Measurements from ENCODE around the gene SPTSSA. TPM values are rescaled to one million over a fixed set of nuclear protein-coding genes. Genes with fewer than 3 reads are reported as not detected.

SPTSSA gene
- total and polyA plus RNA-seq, 10 of the 15 experiments (the other 5 are each of a cell fraction or from before 2014, with no cell fraction given) = 9.3 to 37.7 (median 21.0) TPM

DNA sequence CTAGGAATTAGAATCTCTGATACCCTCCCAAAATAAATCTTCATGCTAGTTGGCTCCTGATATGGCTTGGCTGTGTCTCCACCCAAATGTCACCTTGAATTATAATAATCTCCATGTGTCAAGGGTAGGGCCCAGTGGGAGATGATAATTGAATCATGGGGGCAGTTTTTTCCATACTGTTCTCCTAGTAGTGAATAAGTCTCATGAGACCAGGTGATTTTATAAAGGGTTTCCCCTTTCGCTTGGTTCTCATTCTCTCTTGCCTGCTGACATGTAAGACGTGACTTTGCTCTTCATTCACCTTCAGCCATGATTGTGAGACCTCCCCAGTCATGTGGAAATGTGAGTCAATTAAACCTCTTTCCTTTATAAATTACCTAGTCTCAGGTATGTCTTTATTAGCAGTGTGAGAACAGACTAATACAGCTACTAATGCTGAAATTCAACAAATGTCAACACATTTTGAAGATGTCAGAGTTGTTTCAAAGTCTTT is 12.2 kb upstream of the SPTSSA start:
- Histone ChIP-seq H3K9ac (ENCODE audit: control insufficient read depth, insufficient read depth, low read length) (no peak overlapping the region), H3K9me3 (replicated peaks; ENCODE audit: control insufficient read depth, insufficient read depth, low read length) (no peaks in the 10 kb centered on the region), H2AFZ (ENCODE audit: control insufficient read depth, low read depth, low read length) (no peak overlapping the region), H3K79me2 (ENCODE audit: control insufficient read depth, insufficient read depth, low read length) (no peaks in the 10 kb centered on the region), H3K4me2 (ENCODE audit: control insufficient read depth, insufficient read depth) (no peak overlapping the region), H4K20me1 (ENCODE audit: control insufficient read depth, insufficient read depth) (no peaks in the 10 kb centered on the region), H3K27me3 (replicated peaks in 1 of 2; ENCODE audit: control insufficient read depth in 2 of 2, insufficient read depth in 2 of 2, low read length in 1 of 2) (no peaks in the 10 kb centered on the region; a peak in 1 of 4 replicates), H3K27ac (ENCODE audit: control insufficient read depth, insufficient read depth) (no peak overlapping the region), H3K4me3 (no peak overlapping the region), H3K4me1 (ENCODE audit: control insufficient read depth, insufficient read depth, low read length) (no peaks in the 10 kb centered on the region), H3K36me3 (ENCODE audit: control insufficient read depth in 2 of 2, insufficient read depth in 2 of 2, low read length in 1 of 2) (no peaks in the 10 kb centered on the region)
- ChIA-PET POLR2A (interaction anchor here (0.7 kb wide), 1 partner anchor 15 kb away, joined by 3 read pairs; no protein-coding TSS in a partner anchor), CTCF (no interaction called here), SMC1A (ENCODE audit: uncharacterized antibody, unreplicated experiment) (interaction anchor here (1.0 kb wide), 1 partner anchor 142 kb away, joined by 3 read pairs; no protein-coding TSS in a partner anchor), RAD21 (ENCODE audit: unreplicated experiment) (interaction anchor here (1.4 kb wide), 1 partner anchor 142 kb away, joined by 3 read pairs; no protein-coding TSS in a partner anchor)
- in situ Hi-C loops (cut with MboI) = no loop called here
- FAIRE-seq = no peak
- no peak for ATAC-seq
- BruUV-seq (replicated peaks) = no TSS peak
- intact Hi-C loops (cut with micrococcal nuclease; ENCODE audit: unreplicated experiment) = no loop called here
- 14% methylated on average over 2 of the region's 2 CpGs for WGBS (ENCODE audit: insufficient coverage, insufficient replicate concordance, low lambda C conversion rate, missing lambda C conversion rate)
- no peak for DNase-seq (ENCODE audit: low read depth, low spot score)
- peak; percentile 47 for TF ChIP-seq MEF2B (IDR thresholded peaks at IDR 0.05; ENCODE audit: partially characterized antibody, poor library complexity, severe bottlenecking)
- 0 out of 4 replicates have a peak, but pooled peaks of 1 of the 2 experiments have one; percentile 12 for TF ChIP-seq IKZF2 (IDR thresholded peaks at IDR 0.05)
- no peak for TF ChIP-seq IKZF1 (conservative IDR thresholded peaks at IDR 0.05)

DNA sequence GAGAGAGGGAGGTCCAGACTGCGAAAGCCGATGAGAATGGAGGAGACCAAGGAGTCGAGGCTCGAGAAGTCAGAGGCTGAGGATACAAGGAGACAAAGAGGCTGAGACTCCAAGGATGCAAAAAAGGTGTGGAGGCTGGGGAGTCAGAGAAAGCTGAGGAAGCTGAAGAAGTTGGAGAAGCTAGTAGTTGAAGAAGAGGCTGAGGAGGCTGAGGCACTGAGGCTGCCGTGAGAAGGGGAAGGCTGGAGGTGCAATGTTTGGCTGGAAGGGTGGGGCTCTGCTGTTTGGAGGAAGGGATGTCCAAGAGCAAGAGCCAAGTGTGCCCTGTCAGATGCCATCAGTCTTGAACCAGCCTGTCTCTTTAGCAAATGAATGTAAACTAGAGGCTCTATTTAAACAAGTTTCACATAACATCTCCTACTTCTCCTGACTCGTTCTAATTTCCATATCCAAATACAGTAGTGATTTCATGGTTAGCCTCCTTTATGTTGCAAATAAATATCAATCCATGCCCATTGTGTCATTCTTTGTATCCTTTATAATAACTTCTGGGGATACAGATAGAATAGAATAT is 10.8 kb upstream of the SPTSSA start:
- CTCF ChIA-PET = no interaction called here
- no peak for FAIRE-seq
- no peaks in the 10 kb centered on the region for H4K20me1 ChIP-seq (ENCODE audit: control insufficient read depth, insufficient read depth)
- RAD21 ChIA-PET (ENCODE audit: unreplicated experiment) = no interaction called here
- H3K4me3 ChIP-seq = no peak overlapping the region
- no peak overlapping the region for H3K9ac ChIP-seq (ENCODE audit: control insufficient read depth, insufficient read depth, low read length)
- H3K36me3 ChIP-seq (ENCODE audit: control insufficient read depth in 2 of 2, insufficient read depth in 2 of 2, low read length in 1 of 2) = no peaks in the 10 kb centered on the region
- H3K9me3 ChIP-seq (replicated peaks; ENCODE audit: control insufficient read depth, insufficient read depth, low read length) = no peaks in the 10 kb centered on the region
- WGBS (ENCODE audit: insufficient coverage, insufficient replicate concordance, low lambda C conversion rate, missing lambda C conversion rate) = 49% methylated on average over 6 of the region's 6 CpGs
- no peak for ATAC-seq
- no peak for DNase-seq (ENCODE audit: low read depth, low spot score)
- H3K27me3 ChIP-seq (replicated peaks in 1 of 2; ENCODE audit: control insufficient read depth in 2 of 2, insufficient read depth in 2 of 2, low read length in 1 of 2) = no peaks in the 10 kb centered on the region; a peak in 1 of 4 replicates
- POLR2A ChIA-PET = no interaction called here
- H3K79me2 ChIP-seq (ENCODE audit: control insufficient read depth, insufficient read depth, low read length) = no peaks in the 10 kb centered on the region
- no peak overlapping the region for H3K27ac ChIP-seq (ENCODE audit: control insufficient read depth, insufficient read depth)
- no peak overlapping the region for H3K4me2 ChIP-seq (ENCODE audit: control insufficient read depth, insufficient read depth)
- no peaks in the 10 kb centered on the region for H3K4me1 ChIP-seq (ENCODE audit: control insufficient read depth, insufficient read depth, low read length)
- SMC1A ChIA-PET (ENCODE audit: uncharacterized antibody, unreplicated experiment) = no interaction called here
- in situ Hi-C loops (cut with MboI) (no loop called here), intact Hi-C loops (cut with micrococcal nuclease; ENCODE audit: unreplicated experiment) (no loop called here)
- no peak overlapping the region for H2AFZ ChIP-seq (ENCODE audit: control insufficient read depth, low read depth, low read length)
- no TSS peak for BruUV-seq (replicated peaks)
- TF ChIP-seq HCFC1 (IDR thresholded peaks at IDR 0.05; ENCODE audit: low read length) = no peak
- TF ChIP-seq MTA2 (IDR thresholded peaks at IDR 0.05; ENCODE audit: low read depth) = no peak
- TF ChIP-seq, protein P1, sequence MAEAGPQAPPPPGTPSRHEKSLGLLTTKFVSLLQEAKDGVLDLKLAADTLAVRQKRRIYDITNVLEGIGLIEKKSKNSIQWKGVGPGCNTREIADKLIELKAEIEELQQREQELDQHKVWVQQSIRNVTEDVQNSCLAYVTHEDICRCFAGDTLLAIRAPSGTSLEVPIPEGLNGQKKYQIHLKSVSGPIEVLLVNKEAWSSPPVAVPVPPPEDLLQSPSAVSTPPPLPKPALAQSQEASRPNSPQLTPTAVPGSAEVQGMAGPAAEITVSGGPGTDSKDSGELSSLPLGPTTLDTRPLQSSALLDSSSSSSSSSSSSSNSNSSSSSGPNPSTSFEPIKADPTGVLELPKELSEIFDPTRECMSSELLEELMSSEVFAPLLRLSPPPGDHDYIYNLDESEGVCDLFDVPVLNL (IDR thresholded peaks at IDR 0.05; ENCODE audit: low read depth, low read length) = no peak
- TF ChIP-seq, protein P2, sequence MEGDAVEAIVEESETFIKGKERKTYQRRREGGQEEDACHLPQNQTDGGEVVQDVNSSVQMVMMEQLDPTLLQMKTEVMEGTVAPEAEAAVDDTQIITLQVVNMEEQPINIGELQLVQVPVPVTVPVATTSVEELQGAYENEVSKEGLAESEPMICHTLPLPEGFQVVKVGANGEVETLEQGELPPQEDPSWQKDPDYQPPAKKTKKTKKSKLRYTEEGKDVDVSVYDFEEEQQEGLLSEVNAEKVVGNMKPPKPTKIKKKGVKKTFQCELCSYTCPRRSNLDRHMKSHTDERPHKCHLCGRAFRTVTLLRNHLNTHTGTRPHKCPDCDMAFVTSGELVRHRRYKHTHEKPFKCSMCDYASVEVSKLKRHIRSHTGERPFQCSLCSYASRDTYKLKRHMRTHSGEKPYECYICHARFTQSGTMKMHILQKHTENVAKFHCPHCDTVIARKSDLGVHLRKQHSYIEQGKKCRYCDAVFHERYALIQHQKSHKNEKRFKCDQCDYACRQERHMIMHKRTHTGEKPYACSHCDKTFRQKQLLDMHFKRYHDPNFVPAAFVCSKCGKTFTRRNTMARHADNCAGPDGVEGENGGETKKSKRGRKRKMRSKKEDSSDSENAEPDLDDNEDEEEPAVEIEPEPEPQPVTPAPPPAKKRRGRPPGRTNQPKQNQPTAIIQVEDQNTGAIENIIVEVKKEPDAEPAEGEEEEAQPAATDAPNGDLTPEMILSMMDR (IDR thresholded peaks at IDR 0.05 in 2 of 3, conservative IDR thresholded peaks at IDR 0.05 in 1 of 3; ENCODE audit: control insufficient read depth in 2 of 3, extremely low read depth in 1 of 3, insufficient read depth in 1 of 3, low read depth in 3 of 3, low read length in 3 of 3) = no peak
- no peak for TF ChIP-seq ASH2L (IDR thresholded peaks at IDR 0.05; ENCODE audit: borderline replicate concordance, low read depth)
- TF ChIP-seq, protein P3, sequence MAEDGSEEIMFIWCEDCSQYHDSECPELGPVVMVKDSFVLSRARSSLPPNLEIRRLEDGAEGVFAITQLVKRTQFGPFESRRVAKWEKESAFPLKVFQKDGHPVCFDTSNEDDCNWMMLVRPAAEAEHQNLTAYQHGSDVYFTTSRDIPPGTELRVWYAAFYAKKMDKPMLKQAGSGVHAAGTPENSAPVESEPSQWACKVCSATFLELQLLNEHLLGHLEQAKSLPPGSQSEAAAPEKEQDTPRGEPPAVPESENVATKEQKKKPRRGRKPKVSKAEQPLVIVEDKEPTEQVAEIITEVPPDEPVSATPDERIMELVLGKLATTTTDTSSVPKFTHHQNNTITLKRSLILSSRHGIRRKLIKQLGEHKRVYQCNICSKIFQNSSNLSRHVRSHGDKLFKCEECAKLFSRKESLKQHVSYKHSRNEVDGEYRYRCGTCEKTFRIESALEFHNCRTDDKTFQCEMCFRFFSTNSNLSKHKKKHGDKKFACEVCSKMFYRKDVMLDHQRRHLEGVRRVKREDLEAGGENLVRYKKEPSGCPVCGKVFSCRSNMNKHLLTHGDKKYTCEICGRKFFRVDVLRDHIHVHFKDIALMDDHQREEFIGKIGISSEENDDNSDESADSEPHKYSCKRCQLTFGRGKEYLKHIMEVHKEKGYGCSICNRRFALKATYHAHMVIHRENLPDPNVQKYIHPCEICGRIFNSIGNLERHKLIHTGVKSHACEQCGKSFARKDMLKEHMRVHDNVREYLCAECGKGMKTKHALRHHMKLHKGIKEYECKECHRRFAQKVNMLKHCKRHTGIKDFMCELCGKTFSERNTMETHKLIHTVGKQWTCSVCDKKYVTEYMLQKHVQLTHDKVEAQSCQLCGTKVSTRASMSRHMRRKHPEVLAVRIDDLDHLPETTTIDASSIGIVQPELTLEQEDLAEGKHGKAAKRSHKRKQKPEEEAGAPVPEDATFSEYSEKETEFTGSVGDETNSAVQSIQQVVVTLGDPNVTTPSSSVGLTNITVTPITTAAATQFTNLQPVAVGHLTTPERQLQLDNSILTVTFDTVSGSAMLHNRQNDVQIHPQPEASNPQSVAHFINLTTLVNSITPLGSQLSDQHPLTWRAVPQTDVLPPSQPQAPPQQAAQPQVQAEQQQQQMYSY (CRISPR knock-in tag; IDR thresholded peaks at IDR 0.05) = no peak
